H1 (cell line): ENCODE results near the gene ZBTB43. TPM values are rescaled to one million over a fixed set of nuclear protein-coding genes. Genes with fewer than 3 reads are reported as not detected.

Experiments used
- CTCF ChIA-PET: fragments of 300-600 bp; sonication (Branson Sonifier 250); formaldehyde crosslinking; loops from one replicate; lab custom pipeline; 2021; ENCODE audit not compliant: partially characterized antibody; lab: Charles Lee
- POLR2A ChIA-PET: fragments of 300-600 bp; sonication (Branson Sonifier 250); formaldehyde crosslinking; loops from one replicate; lab custom pipeline; 2021; ENCODE audit warnings: inconsistent platforms; ENCODE audit not compliant: partially characterized antibody; lab: Charles Lee
- DNase-seq, 2 experiments: peaks; one replicate each; pipeline versions ENCODE4 v3.0.0 to v3.0.0-alpha.2; 2010 to 2022; ENCODE audit warnings: low spot score in 2 of 2, low read depth in 1 of 2, mixed read lengths in 1 of 2
- FAIRE-seq: peaks from 2 replicates; lab custom pipeline; 2011; peaks lifted over from hg19 to GRCh38; lab: Jason Lieb, UNC
- H2AFZ ChIP-seq: 2 replicates; pipeline ENCODE4 v1.8.1; 2012; ENCODE audit warnings: low read length, inconsistent platforms
- H2AK5ac ChIP-seq: 2 replicates; pipeline ENCODE4 v1.6.1; 2013; ENCODE audit warnings: low read depth, low read length
- H2BK120ac ChIP-seq: replicated peaks from 2 replicates; pipeline ENCODE3; 2013; ENCODE audit warnings: low read depth, low read length, inconsistent platforms
- H2BK12ac ChIP-seq: 2 replicates; pipeline ENCODE4 v1.6.1; 2013; ENCODE audit warnings: low read depth, low read length
- H2BK15ac ChIP-seq: 2 replicates; pipeline ENCODE4 v1.6.1; 2013; ENCODE audit warnings: low read length
- H2BK20ac ChIP-seq: 2 replicates; pipeline ENCODE4 v1.6.1; 2013; ENCODE audit warnings: low read length
- H2BK5ac ChIP-seq: 2 replicates; pipeline ENCODE4 v1.6.1; 2013; ENCODE audit warnings: low read depth, low read length
- H3K14ac ChIP-seq: 2 replicates; pipeline ENCODE4 v1.6.1; 2013; ENCODE audit warnings: inconsistent platforms; ENCODE audit not compliant: insufficient read length
- H3K18ac ChIP-seq: 2 replicates; pipeline ENCODE4 v1.6.1; 2013; ENCODE audit warnings: low read length; ENCODE audit errors: extremely low read depth
- H3K23ac ChIP-seq: 2 replicates; pipeline ENCODE4 v1.6.1; 2013; ENCODE audit warnings: inconsistent platforms; ENCODE audit not compliant: insufficient read length
- H3K23me2 ChIP-seq: 2 replicates; pipeline ENCODE4 v1.6.1; 2013; ENCODE audit warnings: low read depth, low read length
- H3K27ac ChIP-seq: 2 replicates; pipeline ENCODE4 v1.6.1; 2011; ENCODE audit warnings: low read depth, low read length, inconsistent platforms
- H3K27me3 ChIP-seq, 4 experiments: replicated peaks in 1 of 4; 1 replicate in 1 of 4; 2 replicates in 3 of 4; pipeline versions ENCODE4 v1.6.1 to v1.8.1; 2011 to 2013; ENCODE audit warnings: low read length in 3 of 4, mild to moderate bottlenecking in 3 of 4, inconsistent platforms in 2 of 4, mixed read lengths in 2 of 4, moderate library complexity in 1 of 4; ENCODE audit not compliant: control insufficient read depth in 3 of 4, insufficient read depth in 3 of 4; ENCODE audit errors: extremely low read depth in 1 of 4
- H3K36me3 ChIP-seq, 4 experiments: 2 replicates each; pipeline versions ENCODE4 v1.6.1 to v1.8.1; 2011 to 2013; ENCODE audit warnings: mild to moderate bottlenecking in 4 of 4, low read length in 3 of 4, moderate library complexity in 2 of 4, control low read depth in 1 of 4, inconsistent platforms in 1 of 4; ENCODE audit not compliant: insufficient read depth in 4 of 4, control insufficient read depth in 2 of 4
- H3K4ac ChIP-seq: replicated peaks from 2 replicates; pipeline ENCODE3; 2013; ENCODE audit warnings: low read length, low read depth, mixed read lengths, inconsistent platforms; ENCODE audit not compliant: insufficient read length
- H3K4me1 ChIP-seq, 4 experiments: replicated peaks in 1 of 4; 1 replicate in 1 of 4; 2 replicates in 3 of 4; pipeline versions ENCODE4 v1.6.1 to v1.8.1; 2011 to 2013; ENCODE audit warnings: low read length in 3 of 4, inconsistent platforms in 2 of 4, mixed read lengths in 1 of 4; ENCODE audit not compliant: insufficient read depth in 4 of 4, control insufficient read depth in 3 of 4
- H3K4me2 ChIP-seq, 2 experiments: 2 replicates each; pipeline versions ENCODE4 v1.6.1 to v1.8.1; 2011 to 2013; ENCODE audit warnings: low read depth in 2 of 2, low read length in 2 of 2, control low read depth in 1 of 2, inconsistent platforms in 1 of 2, mild to moderate bottlenecking in 1 of 2; ENCODE audit not compliant: insufficient read depth in 1 of 2
- H3K4me3 ChIP-seq, 4 experiments: fragments of 200-600, 300-600 bp in 1 of 4; sonication (generic), shearing (Covaris generic), sonication (Bioruptor Twin) in 1 of 4; 2 replicates each; pipeline versions ENCODE4 v1.5.1 to v1.8.1; 2011 to 2016; ENCODE audit warnings: low read length in 4 of 4, low read depth in 3 of 4, control low read depth in 2 of 4, inconsistent platforms in 2 of 4, mild to moderate bottlenecking in 2 of 4, mixed read lengths in 1 of 4, moderate library complexity in 1 of 4; ENCODE audit not compliant: insufficient read depth in 2 of 4; ENCODE audit errors: extremely low read depth in 1 of 4
- H3K56ac ChIP-seq: replicated peaks from 2 replicates; pipeline ENCODE3; 2013; ENCODE audit warnings: low read depth, mild to moderate bottlenecking, mixed read lengths, low read length, inconsistent platforms; ENCODE audit not compliant: insufficient read length
- H3K79me1 ChIP-seq: 2 replicates; pipeline ENCODE4 v1.6.1; 2013; ENCODE audit warnings: low read depth, low read length, control low read depth
- H3K79me2 ChIP-seq, 2 experiments: 2 replicates each; pipeline versions ENCODE4 v1.6.1 to v1.8.1; 2012 to 2013; ENCODE audit warnings: low read length in 2 of 2, mild to moderate bottlenecking in 2 of 2, inconsistent platforms in 1 of 2; ENCODE audit not compliant: insufficient read depth in 2 of 2, control insufficient read depth in 1 of 2
- H3K9ac ChIP-seq, 4 experiments: replicated peaks in 1 of 4; 1 replicate in 1 of 4; 2 replicates in 3 of 4; pipeline versions ENCODE4 v1.6.1 to v1.8.1; 2011 to 2013; ENCODE audit warnings: low read depth in 3 of 4, low read length in 3 of 4, control low read depth in 2 of 4, mild to moderate bottlenecking in 2 of 4, moderate library complexity in 2 of 4, inconsistent platforms in 1 of 4; ENCODE audit errors: extremely low read depth in 1 of 4
- H3K9me3 ChIP-seq, 2 experiments: 2 replicates each; pipeline versions ENCODE4 v1.6.1 to v1.8.1; 2012 to 2013; ENCODE audit warnings: mild to moderate bottlenecking in 2 of 2, moderate library complexity in 2 of 2, control low read depth in 1 of 2, inconsistent platforms in 1 of 2, low read depth in 1 of 2, low read length in 1 of 2, mixed read lengths in 1 of 2; ENCODE audit not compliant: insufficient read depth in 2 of 2
- H4K20me1 ChIP-seq, 2 experiments: replicated peaks in 1 of 2; 2 replicates each; pipeline versions ENCODE3 to v1.8.1; 2011 to 2013; ENCODE audit warnings: inconsistent platforms in 2 of 2, low read length in 2 of 2, mild to moderate bottlenecking in 1 of 2; ENCODE audit not compliant: insufficient read depth in 2 of 2, control insufficient read depth in 1 of 2
- H4K5ac ChIP-seq: 2 replicates; pipeline ENCODE4 v1.6.1; 2013; ENCODE audit warnings: low read length, low read depth, mixed read lengths, inconsistent platforms; ENCODE audit not compliant: insufficient read length
- H4K8ac ChIP-seq: 2 replicates; pipeline ENCODE4 v1.8.0; 2013; ENCODE audit warnings: mild to moderate bottlenecking, moderate library complexity, low read length, inconsistent platforms; ENCODE audit not compliant: insufficient read depth; ENCODE audit errors: extremely low read depth
- H4K91ac ChIP-seq: replicated peaks from 2 replicates; pipeline ENCODE3; 2013; ENCODE audit warnings: low read length, mixed read lengths, inconsistent platforms; ENCODE audit not compliant: insufficient read length
- WGBS, 2 experiments: shearing (Covaris generic) in 1 of 2; methylation state at CpG; one replicate each; pipeline versions ENCODE4 v1.1.6 to v1.1.7; 2013 to 2015; ENCODE audit warnings: low lambda C conversion rate in 2 of 2, mixed read lengths in 2 of 2, inconsistent platforms in 1 of 2, low coverage in 1 of 2, missing lambda C conversion rate in 1 of 2; ENCODE audit not compliant: insufficient replicate concordance in 2 of 2, insufficient coverage in 1 of 2, insufficient read length in 1 of 2; ENCODE audit errors: extremely low coverage in 1 of 2, missing lambda C conversion rate in 1 of 2; 5-methylcytosine and 5-hydroxymethylcytosine counted together
- polyA plus RNA-seq, 7 experiments: library from polyadenylated mRNA; depleted of rRNA in 3 of 7; stranded (reverse) in 5 of 7; unstranded in 2 of 7; fragments of >200 nt in 5 of 7; fragments of 200-250 nt in 2 of 7; gene quantifications; 1 replicate in 5 of 7; 2 replicates in 1 of 7; 4 replicates in 1 of 7; pipeline versions ENCODE4 v1.2.1 to v1.2.3, GENCODE V29; 2011 to 2013; ENCODE audit warnings: missing spikeins in 2 of 7, mixed read lengths in 2 of 7
- total RNA-seq: library from RNA; stranded (reverse); fragmentation: NEBNext Ultra II Directional; extraction: Animal tissue kit (Norgen Biotek cat#: 25700); gene quantifications from 2 replicates; pipeline ENCODE4 v1.2.1, GENCODE V29; 2021

ZBTB43 gene
- total and polyA plus RNA-seq, 2 of the 8 experiments (the other 6 are each of a cell fraction or from before 2014, with no cell fraction given): 4.1 to 16.7 TPM

DNA sequence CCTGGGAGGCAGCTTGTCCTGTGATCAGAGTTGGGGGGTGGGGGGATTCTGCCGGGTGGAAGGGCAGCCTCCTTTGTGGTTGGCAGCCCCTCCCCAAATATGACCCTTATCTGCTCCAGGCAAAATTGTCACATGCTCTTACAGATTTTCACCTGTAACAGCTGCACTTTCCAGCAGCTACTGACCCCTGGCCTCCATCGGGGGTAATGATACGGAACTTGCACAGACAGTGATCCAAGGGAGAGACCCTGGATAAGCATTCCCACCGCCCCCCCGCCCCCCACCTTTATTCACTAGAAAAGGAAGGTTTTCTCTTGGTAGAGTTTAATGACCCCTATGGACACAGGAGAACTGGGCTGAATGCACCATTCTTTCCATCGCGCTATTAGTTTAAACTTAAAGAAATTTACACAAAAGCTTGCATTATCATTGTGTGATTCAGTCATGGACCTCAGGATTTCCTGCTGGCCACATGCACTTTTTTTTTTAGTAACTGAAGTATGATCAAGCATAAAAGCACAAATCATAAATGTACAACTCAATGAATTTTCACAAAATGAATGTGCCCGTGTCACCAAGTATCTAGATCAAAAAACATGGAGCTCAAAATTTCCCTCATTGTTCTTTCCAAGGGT, 44.9 kb downstream of the ZBTB43 start:
- no peak overlapping the region for H3K56ac ChIP-seq
- H3K18ac ChIP-seq: no peak overlapping the region
- H2BK15ac ChIP-seq: no peak overlapping the region
- H3K9ac ChIP-seq: no peak overlapping the region
- no peak overlapping the region for H3K14ac ChIP-seq
- no peak overlapping the region for H3K23ac ChIP-seq
- no peak overlapping the region for H4K8ac ChIP-seq
- no peaks in the 10 kb centered on the region for H3K23me2 ChIP-seq
- no peak overlapping the region for H2BK120ac ChIP-seq
- H4K5ac ChIP-seq: no peak overlapping the region
- H4K91ac ChIP-seq: no peak overlapping the region
- no peaks in the 10 kb centered on the region; a peak in 1 of 7 replicates for H3K27me3 ChIP-seq
- no peaks in the 10 kb centered on the region for H3K9me3 ChIP-seq
- H3K79me1 ChIP-seq: no peaks in the 10 kb centered on the region
- no peak overlapping the region for H2AFZ ChIP-seq
- no peak overlapping the region for H2BK5ac ChIP-seq
- POLR2A ChIA-PET: interaction anchor here (1.2 kb wide), 1 partner anchor 13 kb away, joined by 3 read pairs; no protein-coding TSS in a partner anchor
- H2BK20ac ChIP-seq: no peak overlapping the region
- no peak overlapping the region for H3K4me2 ChIP-seq
- FAIRE-seq: no peak
- H3K4ac ChIP-seq: no peak overlapping the region
- H3K27ac ChIP-seq: no peak overlapping the region
- no peak overlapping the region for H2BK12ac ChIP-seq
- H2AK5ac ChIP-seq: no peak overlapping the region
- H3K4me1 ChIP-seq: no peaks in the 10 kb centered on the region
- no peaks in the 10 kb centered on the region for H3K79me2 ChIP-seq
- H3K4me3 ChIP-seq: no peak overlapping the region
- no peak for DNase-seq
- H3K36me3 ChIP-seq: no peaks in the 10 kb centered on the region
- whole genome bisulfite sequencing, 2 experiments: 89% methylated on average over 8 of the region's 8 CpGs; no CpG with 5 or more reads in 1 of the 2 experiments
- H4K20me1 ChIP-seq: no peaks in the 10 kb centered on the region
- CTCF ChIA-PET: interaction anchor here (0.8 to 2.2 kb wide), 6 partner anchors 8 to 365 kb away, joined by 3 to 12 read pairs (median 3); partner anchors contain the start of gene ZBTB34
